ENCODE results near the gene TBC1D3B.
"Not testable (repeated sequence)": the region's sequence is repeated elsewhere in the genome, so short reads cannot be mapped to it uniquely, and the experiment has no call there.

The TBC1D3B gene

GRCh38 chr17:36201102-36201501, 24.7 kb upstream of the TBC1D3B start:
- DNase-seq (ENCODE audit: low read depth in 4 of 4, low spot score in 1 of 4), result not testable (repeated sequence)

- no peak for DNase-seq (ENCODE audit: low read depth in 4 of 4, low spot score in 1 of 4)
Measured at GRCh38 chr17:36198831-36199465, 22.5 kb upstream of the TBC1D3B start.

GRCh38 chr17:36197387-36197703, 20.9 kb upstream of the TBC1D3B start:
- DNase-seq (ENCODE audit: low read depth in 4 of 4, low spot score in 1 of 4), result no peak

GRCh38 chr17:36196131-36196486, 19.7 kb upstream of the TBC1D3B start:
- no peak for DNase-seq (ENCODE audit: low read depth in 4 of 4, low spot score in 1 of 4)

GRCh38 chr17:36195434-36196130, 19.1 kb upstream of the TBC1D3B start:
- DNase-seq (ENCODE audit: low read depth in 4 of 4, low spot score in 1 of 4), result no peak

GRCh38 chr17:36194832-36195433, 18.5 kb upstream of the TBC1D3B start:
- not testable (repeated sequence) for DNase-seq (ENCODE audit: low read depth in 4 of 4, low spot score in 1 of 4)

- DNase-seq (ENCODE audit: low read depth in 4 of 4, low spot score in 1 of 4), result not testable (repeated sequence)
Measured at GRCh38 chr17:36194147-36194831, 17.9 kb upstream of the TBC1D3B start.

- DNase-seq (ENCODE audit: low read depth in 4 of 4, low spot score in 1 of 4), result no peak
Measured at GRCh38 chr17:36193216-36193775, 16.9 kb upstream of the TBC1D3B start.

- DNase-seq (ENCODE audit: low read depth in 4 of 4, low spot score in 1 of 4), result not testable (repeated sequence)
Measured at GRCh38 chr17:36190549-36191330, 14.3 kb upstream of the TBC1D3B start.

GRCh38 chr17:36189993-36190392, 13.6 kb upstream of the TBC1D3B start:
- DNase-seq (ENCODE audit: low read depth in 4 of 4, low spot score in 1 of 4), result not testable (repeated sequence)

GRCh38 chr17:36188891-36189306, 12.5 kb upstream of the TBC1D3B start:
- DNase-seq (ENCODE audit: low read depth in 4 of 4, low spot score in 1 of 4), result no peak

GRCh38 chr17:36187943-36188665, 11.7 kb upstream of the TBC1D3B start:
- not testable (repeated sequence) for DNase-seq (ENCODE audit: low read depth in 4 of 4, low spot score in 1 of 4)

GRCh38 chr17:36186810-36187763, 10.7 kb upstream of the TBC1D3B start:
- not testable (repeated sequence) for DNase-seq (ENCODE audit: low read depth in 4 of 4, low spot score in 1 of 4)

GRCh38 chr17:36185416-36185815, 9.0 kb upstream of the TBC1D3B start:
- DNase-seq (ENCODE audit: low read depth in 4 of 4, low spot score in 1 of 4), result no peak

GRCh38 chr17:36184023-36184765, 7.8 kb upstream of the TBC1D3B start:
- no peak for DNase-seq (ENCODE audit: low read depth in 4 of 4, low spot score in 1 of 4)

- no peak for DNase-seq (ENCODE audit: low read depth in 4 of 4, low spot score in 1 of 4)
Measured at GRCh38 chr17:36183001-36183971, 6.8 kb upstream of the TBC1D3B start.

All from stimulated activated CD4-positive, alpha-beta T cell treated with anti-CD3 and anti-CD28 coated beads, Interleukin-1b, Interleukin-23, amount 100 ng/mL, for 24 hours (primary cell).